Endothelial cell of hepatic sinusoid (primary cell): Measurements from ENCODE around the gene SNUPN.

ENCODE experiments used
- in situ Hi-C: cut with HindIII; loops from 2 replicates; pipeline ENCODE4 v1.10.0; 2017; ENCODE audit warnings: low sequenced_read_pairs

SNUPN gene

GRCh38 chr15:75654201-75654907, 28.8 kb upstream of the SNUPN start:
- in situ Hi-C loops = no loop called here

DNA sequence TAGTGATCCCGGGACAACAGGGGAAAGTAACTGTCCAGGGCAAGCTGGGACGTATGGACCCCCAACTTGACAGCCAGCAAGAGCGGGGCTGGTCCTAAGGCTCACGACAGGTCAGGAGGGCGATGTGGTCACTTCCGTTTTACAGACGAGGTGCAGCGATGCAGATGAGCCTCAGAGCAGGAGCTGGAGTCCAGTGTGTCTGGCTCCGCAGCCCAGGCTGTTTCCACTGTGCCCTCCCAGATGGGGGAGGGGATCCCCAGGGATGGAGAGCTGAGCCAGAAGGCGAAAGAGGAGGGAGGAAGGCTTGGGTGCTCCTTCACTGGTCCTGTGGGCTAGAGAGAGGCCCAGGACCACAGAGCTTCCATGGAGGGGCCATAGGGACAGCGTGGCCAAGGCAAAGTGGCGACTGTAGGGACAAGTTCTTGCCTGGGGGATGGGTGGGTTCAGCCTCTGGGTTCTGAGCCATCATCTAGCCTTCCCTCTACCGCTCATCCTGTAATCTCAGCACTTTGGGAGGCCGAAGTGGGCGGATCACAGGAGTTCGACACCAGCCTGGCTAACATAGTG, 27.9 kb upstream of the SNUPN start:
- in situ Hi-C loops = no loop called here

GRCh38 chr15:75651810-75652543, 26.5 kb upstream of the SNUPN start:
- in situ Hi-C loops = no loop called here

DNA sequence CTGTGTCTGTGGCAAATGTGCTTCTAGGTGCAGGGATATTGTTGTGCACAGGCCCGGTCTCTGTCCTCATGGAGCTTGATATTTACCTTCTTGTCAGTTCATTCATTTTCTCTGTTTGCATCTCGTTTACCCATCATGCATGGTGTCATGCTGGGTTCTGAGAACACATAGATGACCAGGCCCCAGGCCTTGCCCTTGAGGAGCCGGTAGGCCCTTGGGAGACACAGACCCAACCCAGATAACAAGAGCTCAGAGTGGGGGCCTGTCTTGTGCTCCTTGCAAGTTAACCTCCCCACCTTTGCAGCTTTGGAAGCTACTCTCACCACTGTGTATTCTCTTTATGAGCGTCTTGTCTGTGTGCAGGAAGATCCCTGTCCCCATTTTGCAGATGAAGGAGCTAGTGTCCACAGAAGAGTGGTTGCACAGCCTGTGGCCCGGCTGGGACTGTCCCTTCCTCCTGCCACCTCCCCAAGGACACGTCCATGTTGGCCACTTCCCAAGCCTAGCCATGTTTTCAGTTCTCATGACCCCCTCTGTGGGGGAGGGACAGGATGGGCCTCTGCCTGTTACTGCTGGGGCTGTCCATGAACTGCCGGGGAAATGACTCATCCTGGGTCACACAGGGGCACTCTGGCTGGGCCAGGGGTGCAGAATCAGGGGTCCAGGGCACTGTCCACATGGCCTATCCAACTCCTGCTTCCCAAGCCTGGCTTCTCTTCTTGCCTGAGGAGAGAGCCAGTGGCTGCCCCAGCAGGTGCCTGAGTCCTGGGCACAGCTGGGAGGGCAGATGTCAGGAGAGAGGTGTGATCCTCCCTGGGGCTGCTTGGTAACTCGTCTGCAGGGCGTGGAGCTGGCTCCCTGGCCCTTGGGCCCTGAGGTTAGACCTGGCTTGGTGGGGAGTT, 25.6 kb upstream of the SNUPN start:
- in situ Hi-C loops = no loop called here

DNA sequence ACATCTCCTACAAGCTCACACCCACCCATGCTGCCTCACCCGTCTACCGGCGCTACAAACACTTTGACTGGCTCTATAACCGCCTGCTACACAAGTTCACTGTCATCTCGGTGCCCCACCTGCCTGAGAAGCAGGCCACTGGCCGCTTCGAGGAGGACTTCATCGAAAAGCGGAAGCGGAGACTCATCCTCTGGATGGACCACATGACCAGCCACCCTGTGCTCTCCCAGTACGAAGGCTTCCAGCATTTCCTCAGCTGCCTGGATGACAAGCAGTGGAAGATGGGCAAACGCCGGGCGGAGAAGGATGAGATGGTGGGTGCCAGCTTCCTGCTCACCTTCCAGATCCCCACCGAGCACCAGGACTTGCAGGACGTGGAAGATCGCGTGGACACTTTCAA, 24.3 kb upstream of the SNUPN start:
- in situ Hi-C loops = loop anchor here (25.0 kb wide), 1 partner anchor 188 kb away; the partner anchor contains the start of gene SIN3A

DNA sequence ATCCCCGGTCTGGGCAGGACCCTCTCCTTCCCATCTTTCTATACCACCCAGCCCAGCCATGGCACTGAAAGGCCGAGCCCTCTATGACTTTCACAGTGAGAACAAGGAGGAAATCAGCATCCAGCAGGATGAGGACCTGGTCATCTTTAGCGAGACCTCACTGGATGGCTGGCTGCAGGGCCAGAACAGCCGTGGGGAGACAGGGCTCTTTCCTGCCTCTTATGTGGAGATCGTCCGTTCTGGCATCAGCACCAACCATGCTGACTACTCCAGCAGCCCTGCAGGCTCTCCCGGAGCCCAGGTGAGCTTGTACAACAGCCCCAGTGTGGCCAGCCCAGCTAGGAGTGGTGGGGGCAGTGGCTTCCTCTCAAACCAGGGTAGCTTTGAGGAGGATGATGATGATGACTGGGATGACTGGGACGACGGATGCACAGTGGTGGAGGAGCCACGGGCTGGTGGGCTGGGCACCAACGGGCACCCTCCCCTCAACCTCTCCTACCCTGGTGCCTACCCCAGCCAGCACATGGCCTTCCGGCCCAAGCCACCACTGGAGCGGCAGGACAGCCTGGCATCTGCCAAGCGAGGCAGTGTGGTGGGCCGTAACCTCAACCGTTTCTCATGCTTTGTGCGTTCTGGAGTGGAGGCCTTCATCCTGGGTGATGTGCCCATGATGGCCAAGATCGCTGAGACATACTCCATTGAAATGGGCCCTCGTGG, 23.7 kb upstream of the SNUPN start:
- in situ Hi-C loops = loop anchor here (25.0 kb wide), 1 partner anchor 187 kb away; the partner anchor contains the start of gene SIN3A

- in situ Hi-C loops = loop anchor here (25.0 kb wide), 1 partner anchor 186 kb away; the partner anchor contains the start of gene SIN3A
Measured at GRCh38 chr15:75648156-75649000, 22.9 kb upstream of the SNUPN start.

GRCh38 chr15:75647370-75648155, 22.0 kb upstream of the SNUPN start, which contains the start of gene SNX33:
TSS of gene SNX33 (plus strand) at chr15:75647912. CDS start at chr15:75649103, 1,191 bp downstream.
- in situ Hi-C loops = loop anchor here (25.0 kb wide), 1 partner anchor 185 kb away; the partner anchor contains the start of gene SIN3A

- in situ Hi-C loops = loop anchor here (25.0 kb wide), 1 partner anchor 185 kb away; the partner anchor contains the start of gene SIN3A
Measured at GRCh38 chr15:75646944-75647364, 21.4 kb upstream of the SNUPN start.

DNA sequence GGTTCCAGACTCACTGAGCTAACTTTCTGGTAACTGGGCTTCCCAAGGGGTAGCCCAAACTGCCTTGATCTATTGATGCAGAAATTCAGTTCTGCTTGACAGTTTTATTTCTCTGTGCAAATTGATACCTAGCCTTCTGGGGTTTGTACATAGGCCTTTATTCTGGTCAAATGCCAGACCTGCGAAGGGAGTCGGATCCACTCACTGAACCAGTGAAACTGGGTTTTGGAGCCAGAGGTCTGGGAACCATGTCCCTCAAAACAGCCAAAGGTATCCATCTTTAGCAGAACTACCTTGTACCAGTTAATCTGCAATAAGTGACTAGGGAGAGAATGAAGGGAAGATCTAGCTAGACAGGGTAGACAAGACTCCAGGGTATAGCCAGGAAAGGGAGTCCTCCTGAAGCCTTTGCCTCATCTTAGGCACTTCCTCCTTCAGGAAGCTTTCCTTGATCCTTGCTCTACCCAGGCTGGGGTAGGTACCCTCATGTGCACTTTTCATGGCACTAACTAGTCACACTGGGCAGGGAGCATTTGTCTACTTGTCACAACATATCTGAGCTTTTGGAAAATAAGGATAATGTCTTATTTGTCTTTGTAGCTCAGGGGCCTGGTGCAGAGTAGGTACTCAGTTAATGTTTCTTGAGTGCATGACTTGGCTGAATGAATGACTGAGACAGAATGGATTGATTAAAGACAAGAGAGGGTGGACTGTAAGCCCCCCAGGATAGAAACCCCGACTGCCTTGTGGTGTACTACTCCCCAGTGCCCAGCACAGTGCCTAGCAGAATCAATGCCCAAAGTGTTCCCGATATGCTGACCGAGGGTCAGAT, 20.8 kb upstream of the SNUPN start:
- in situ Hi-C loops = loop anchor here (25.0 kb wide), 1 partner anchor 184 kb away; the partner anchor contains the start of gene SIN3A

DNA sequence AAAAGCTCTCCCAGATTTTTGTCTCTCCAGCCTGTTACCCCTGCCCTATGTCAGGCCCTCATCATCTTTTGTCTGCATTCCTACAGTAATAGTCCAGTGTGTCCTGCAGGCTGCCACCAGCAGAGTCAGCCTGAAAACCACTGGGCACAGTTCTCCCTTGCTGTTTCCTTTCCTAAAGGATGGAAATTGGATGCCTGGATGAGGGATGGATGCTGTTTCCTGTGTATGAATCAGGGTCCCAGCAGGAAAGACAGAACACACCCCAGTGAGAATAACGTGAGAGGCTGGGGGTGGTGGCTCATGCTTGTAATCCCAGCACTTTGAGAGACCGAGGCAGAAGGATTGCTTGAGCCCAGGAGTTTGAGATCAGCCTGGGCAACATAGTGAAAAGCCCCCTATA, 18.9 kb upstream of the SNUPN start:
- in situ Hi-C loops = loop anchor here (5.0 to 25.0 kb wide), 2 partner anchors 37 to 182 kb away; partner anchors contain the start of gene SIN3A

DNA sequence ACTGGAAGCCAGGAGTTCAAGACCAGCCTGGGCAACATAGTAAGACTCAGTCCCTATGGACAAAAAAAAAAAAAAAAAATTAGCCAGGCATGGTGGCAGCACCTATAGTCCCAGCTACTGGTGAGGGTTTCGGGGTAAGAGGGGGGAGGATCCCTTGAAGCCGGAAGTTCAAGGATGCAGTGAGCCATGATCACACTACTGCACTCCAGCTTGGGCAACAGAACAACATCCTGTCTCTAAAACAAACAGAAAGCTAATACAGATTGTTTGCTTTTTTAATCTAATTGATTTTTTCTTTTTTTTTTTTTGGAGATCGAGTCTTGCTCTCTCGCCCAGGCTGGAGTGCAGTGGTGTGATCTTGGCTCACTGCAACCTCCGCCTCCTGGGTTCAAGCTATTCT, 16.1 kb upstream of the SNUPN start:
- in situ Hi-C loops = loop anchor here (5.0 to 25.0 kb wide), 2 partner anchors 34 to 179 kb away; partner anchors contain the start of gene SIN3A

GRCh38 chr15:75641179-75641503, 15.6 kb upstream of the SNUPN start:
- in situ Hi-C loops = loop anchor here (5.0 to 25.0 kb wide), 2 partner anchors 34 to 179 kb away; partner anchors contain the start of gene SIN3A

- in situ Hi-C loops = loop anchor here (5.0 to 25.0 kb wide), 2 partner anchors 33 to 178 kb away; partner anchors contain the start of gene SIN3A
Measured at GRCh38 chr15:75640483-75641178, 15.1 kb upstream of the SNUPN start.

DNA sequence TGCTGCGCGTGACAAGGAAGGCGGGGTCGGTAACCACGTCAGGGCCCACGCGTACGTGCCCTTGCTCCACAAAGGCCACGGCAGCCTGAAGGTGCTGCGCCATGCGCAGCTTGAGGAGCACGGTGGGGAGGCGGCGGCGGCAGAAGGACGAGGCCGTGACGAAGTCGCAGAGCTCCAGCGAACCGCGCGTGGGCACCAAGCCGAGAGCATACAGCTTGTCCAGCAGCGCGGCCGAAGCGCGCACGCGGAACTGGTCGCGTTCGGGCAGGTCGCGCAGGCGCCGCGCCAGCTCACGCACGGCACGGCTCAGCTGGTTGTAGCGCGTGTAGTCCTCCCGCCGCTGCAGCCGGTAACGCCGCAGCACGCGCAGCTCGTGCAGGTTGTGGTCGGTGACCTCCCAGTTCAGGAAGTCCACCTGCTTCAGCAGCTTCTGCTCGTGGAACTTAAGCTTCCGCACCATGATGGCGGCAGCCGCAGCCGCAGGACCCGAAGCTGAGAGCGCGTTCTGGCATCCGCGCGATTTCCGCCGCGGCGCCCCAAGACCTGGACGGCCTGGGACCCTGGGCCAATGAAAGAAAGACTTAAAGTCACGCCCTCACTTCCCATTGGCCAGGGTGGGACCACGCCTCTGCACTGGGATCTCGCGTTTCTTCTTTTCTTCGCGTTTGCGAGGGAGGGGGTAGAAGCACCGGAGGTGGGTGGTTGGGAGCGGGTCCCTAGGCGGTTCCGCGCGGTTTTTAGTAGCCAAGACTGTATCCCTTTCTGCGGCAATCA, 14.4 kb upstream of the SNUPN start, which contains the start of gene IMP3:
Gene IMP3 (minus strand): TSS at position 516 of the 774 bp plus-strand sequence. CDS start 56 bp downstream, at position 460.
- in situ Hi-C loops = loop anchor here (5.0 to 25.0 kb wide), 2 partner anchors 33 to 178 kb away; partner anchors contain the start of gene SIN3A
